8988T (cell line): ENCODE measurements around the gene COP1.

ENCODE experiments used
- DNase-seq: peaks from one replicate; pipeline ENCODE4 v3.0.0; 2011

COP1 gene

GRCh38 chr1:175947771-175948170 lies 259.3 kb downstream of the COP1 start:
- DNase-seq, result no peak

GRCh38 chr1:175944591-175944990 lies 262.5 kb downstream of the COP1 start:
- DNase-seq, result no peak

- no peak for DNase-seq
Measured at GRCh38 chr1:175941164-175941563, 265.9 kb downstream of the COP1 start.

- DNase-seq, result no peak
Measured at GRCh38 chr1:175936736-175937135, 270.4 kb downstream of the COP1 start.

- DNase-seq, result no peak
Measured at GRCh38 chr1:175935566-175936115, 271.4 kb downstream of the COP1 start.

- DNase-seq, result no peak
Measured at GRCh38 chr1:175935166-175935565, 271.9 kb downstream of the COP1 start.

GRCh38 chr1:175933801-175934200 lies 273.3 kb downstream of the COP1 start:
- DNase-seq, result no peak

GRCh38 chr1:175927944-175928343 lies 279.1 kb downstream of the COP1 start:
- DNase-seq, result no peak

- DNase-seq, result no peak
Measured at GRCh38 chr1:175922254-175922881, 284.7 kb downstream of the COP1 start.

GRCh38 chr1:175920381-175920780 lies 286.7 kb downstream of the COP1 start:
- DNase-seq, result no peak

GRCh38 chr1:175919001-175919400 lies 288.1 kb downstream of the COP1 start:
- no peak for DNase-seq

- no peak for DNase-seq
Measured at GRCh38 chr1:175918364-175918801, 288.7 kb downstream of the COP1 start.

- DNase-seq, result no peak
Measured at GRCh38 chr1:175914115-175914514, 293.0 kb downstream of the COP1 start.

- no peak for DNase-seq
Measured at GRCh38 chr1:175911138-175911537, 295.9 kb downstream of the COP1 start.

- no peak for DNase-seq
Measured at GRCh38 chr1:175906370-175906769, 300.7 kb downstream of the COP1 start.

- no peak for DNase-seq
Measured at GRCh38 chr1:175904808-175905207, 302.3 kb downstream of the COP1 start.

GRCh38 chr1:175902281-175902680 lies 304.8 kb downstream of the COP1 start:
- no peak for DNase-seq

- no peak for DNase-seq
Measured at GRCh38 chr1:175901076-175901836, 305.8 kb downstream of the COP1 start.

GRCh38 chr1:175900171-175900570 lies 306.9 kb downstream of the COP1 start:
- no peak for DNase-seq

- no peak for DNase-seq
Measured at GRCh38 chr1:175895966-175896365, 311.1 kb downstream of the COP1 start.
